Kidney epithelial cell (primary cell): Measurements from ENCODE around the gene ALX3. TPM values are rescaled to one million over a fixed set of nuclear protein-coding genes. Genes with fewer than 3 reads are reported as not detected.

ENCODE experiments used
- DNase-seq: peaks from one replicate; pipeline ENCODE4 v3.0.0-alpha.2; 2010; ENCODE audit warnings: low read depth
- H3K27me3 ChIP-seq: 2 replicates; pipeline ENCODE4 v1.6.0; 2011; ENCODE audit warnings: low read length; ENCODE audit not compliant: control insufficient read depth, insufficient read depth
- H3K36me3 ChIP-seq: 2 replicates; pipeline ENCODE4 v1.5.1; 2011; ENCODE audit warnings: low read length; ENCODE audit not compliant: control insufficient read depth, insufficient read depth
- H3K4me3 ChIP-seq: 2 replicates; pipeline ENCODE4 v1.5.1; 2011; ENCODE audit warnings: low read depth, mild to moderate bottlenecking, control low read depth, low read length
- CTCF ChIP-seq: IDR thresholded peaks from 2 replicates; pipeline ENCODE4 v1.5.1; 2011; ENCODE audit warnings: mild to moderate bottlenecking, moderate library complexity, low read length, control low read depth, inconsistent platforms; ENCODE audit not compliant: insufficient read depth, poor library complexity, severe bottlenecking
- total RNA-seq: library from RNA; depleted of rRNA; stranded (reverse); fragments of >200 nt; gene quantifications from 2 replicates; pipeline ENCODE4 v1.2.3, GENCODE V29; 2015

Gene ALX3
- total RNA-seq, 1 donor from 2014 or later = not detected

- no peak overlapping the region for H3K4me3 ChIP-seq
- TF ChIP-seq CTCF = no peak
- H3K27me3 ChIP-seq = no peaks in the 10 kb centered on the region
- no peak for DNase-seq
- peaks cover 3% of the 10 kb centered on the region for H3K36me3 ChIP-seq
These were observed 14.2 kb downstream of the ALX3 start for GRCh38 chr1:110056285-110056683.

GRCh38 chr1:110055493-110056284, 14.8 kb downstream of the ALX3 start:
- no peak for TF ChIP-seq CTCF
- Histone ChIP-seq H3K4me3 (no peak overlapping the region), H3K36me3 (peaks cover 3% of the 10 kb centered on the region), H3K27me3 (no peaks in the 10 kb centered on the region)
- no peak for DNase-seq

GRCh38 chr1:110053552-110054428, 16.7 kb downstream of the ALX3 start:
- TF ChIP-seq CTCF = peak; percentile 95
- Histone ChIP-seq H3K4me3 (no peak overlapping the region), H3K27me3 (no peaks in the 10 kb centered on the region), H3K36me3 (peaks cover 5% of the 10 kb centered on the region)
- DNase-seq = no peak

GRCh38 chr1:110051262-110051648, 19.2 kb downstream of the ALX3 start:
- Histone ChIP-seq H3K36me3 (peaks cover 9% of the 10 kb centered on the region), H3K4me3 (no peak overlapping the region)
- DNase-seq = no peak

GRCh38 chr1:110050602-110051261, 19.7 kb downstream of the ALX3 start:
- Histone ChIP-seq H3K4me3 (no peak overlapping the region), H3K27me3 (no peaks in the 10 kb centered on the region), H3K36me3 (peaks cover 10% of the 10 kb centered on the region)
- DNase-seq = no peak
- no peak for TF ChIP-seq CTCF

More at GRCh38 chr1:110051262-110051648, 19.2 kb downstream of the ALX3 start:
- TF ChIP-seq CTCF = no peak
- H3K27me3 ChIP-seq = no peaks in the 10 kb centered on the region
